ENCODE measurements around the gene CD209. TPM values are rescaled to one million over a fixed set of nuclear protein-coding genes. Genes with fewer than 3 reads are reported as not detected.

CD209 gene
- total and polyA plus RNA-seq, 2 experiments from 2014 or later = 0.35 TPM; not detected in 1

GRCh38 chr19:7692417-7693088 lies 54.8 kb downstream of the CD209 start:
- Histone ChIP-seq H3K36me3 (ENCODE audit: insufficient read depth) (no peaks in the 10 kb centered on the region), H3K79me2 (replicated peaks; ENCODE audit: insufficient read depth) (no peaks in the 10 kb centered on the region), H3K27ac (ENCODE audit: low read depth) (no peak overlapping the region), H3K4me2 (no peak overlapping the region), H3K9me2 (ENCODE audit: insufficient read depth) (peaks cover 4% of the 10 kb centered on the region; the same call in 1 of the 2 replicates), H3F3A (replicated peaks; ENCODE audit: low read depth) (no peaks in the 10 kb centered on the region), H3K4me3 (no peak overlapping the region), H4K20me1 (replicated peaks; ENCODE audit: insufficient read depth) (no peaks in the 10 kb centered on the region), H3K4me1 (ENCODE audit: insufficient read depth) (0 out of 2 replicates have a peak, but pooled peaks cover 4% of the 10 kb centered on the region), H3K27me3 (ENCODE audit: insufficient read depth) (0 out of 2 replicates have a peak, but pooled peaks cover 2% of the 10 kb centered on the region), H2AFZ (no peak overlapping the region)
- Mint-ChIP-seq H3K4me3 (no peak overlapping the region), H3K4me1 (peaks cover 9% of the 10 kb centered on the region; the same call in 2 of the 3 replicates), H3K27ac (no peak overlapping the region), H3K9me3 (no peaks in the 10 kb centered on the region; the same call in 2 of the 3 replicates), H3K36me3 (ENCODE audit: low read depth) (no peaks in the 10 kb centered on the region), H3K27me3 (ENCODE audit: insufficient read depth, low read depth, poor library complexity) (peaks cover 6% of the 10 kb centered on the region)
- TF ChIP-seq ETS1 (IDR thresholded peaks at IDR 0.05) (no peak), ZNF114 (CRISPR knock-in tag; IDR thresholded peaks at IDR 0.05) (no peak), CREB1 (CRISPR knock-in tag; IDR thresholded peaks at IDR 0.05; ENCODE audit: low read depth) (no peak), CTCF (conservative IDR thresholded peaks at IDR 0.05; ENCODE audit: low read depth in 2 of 2) (no peak), EZH2phosphoT487 (IDR thresholded peaks at IDR 0.05; ENCODE audit: unreplicated experiment) (no peak), NANOG (IDR thresholded peaks at IDR 0.05; ENCODE audit: borderline replicate concordance) (no peak), ZNF462 (CRISPR knock-in tag; IDR thresholded peaks at IDR 0.05) (no peak), ZNF331 (CRISPR knock-in tag; IDR thresholded peaks at IDR 0.05; ENCODE audit: low read depth) (no peak), REST (IDR thresholded peaks at IDR 0.05; ENCODE audit: unreplicated experiment) (no peak), STAT1 (IDR thresholded peaks at IDR 0.05; ENCODE audit: unreplicated experiment) (no peak), EZH2 (IDR thresholded peaks at IDR 0.05; ENCODE audit: low read depth, unreplicated experiment) (no peak), JUNB (IDR thresholded peaks at IDR 0.05; ENCODE audit: unreplicated experiment) (no peak), POLR2AphosphoS5 (IDR thresholded peaks at IDR 0.05; ENCODE audit: low read depth) (no peak)
- ATAC-seq (no peak), DNase-seq (ENCODE audit: low spot score) (no peak)

Data from GM23338 (cell line).